Common myeloid progenitor, CD34-positive (primary cell): ENCODE measurements around the gene PPARGC1A.

ENCODE experiments used
- CTCF ChIA-PET: fragments of 350-600 bp; sonication (Branson Sonifier 250); formaldehyde crosslinking; loops from one replicate; lab custom pipeline; 2021; ENCODE audit warnings: antibody characterized with exemption; lab: Charles Lee
- POLR2A ChIA-PET: fragments of 350-600 bp; sonication (Branson Sonifier 250); formaldehyde crosslinking; loops from one replicate; lab custom pipeline; 2021; ENCODE audit warnings: antibody characterized with exemption; lab: Charles Lee
- DNase-seq, 3 donors: peaks; one replicate each; pipeline versions ENCODE4 v3.0.0 to v3.0.0-alpha.2; 2013
- H3K27ac ChIP-seq, 2 experiments: 1 replicate in 1 of 2; 2 replicates in 1 of 2; pipeline ENCODE4 v1.7.0; 2013; ENCODE audit warnings: inconsistent platforms in 2 of 2, low read length in 2 of 2, mild to moderate bottlenecking in 2 of 2, low read depth in 1 of 2, moderate library complexity in 1 of 2; ENCODE audit not compliant: severe bottlenecking in 2 of 2, insufficient read depth in 1 of 2, poor library complexity in 1 of 2
- H3K27me3 ChIP-seq, 5 experiments: replicated peaks in 2 of 5; 1 replicate in 3 of 5; 2 replicates in 2 of 5; pipeline versions ENCODE4 v1.6.1 to v1.7.0; 2013; ENCODE audit warnings: low read length in 4 of 5, mild to moderate bottlenecking in 2 of 5, moderate library complexity in 2 of 5, inconsistent platforms in 1 of 5; ENCODE audit not compliant: insufficient read depth in 5 of 5, control insufficient read depth in 4 of 5
- H3K36me3 ChIP-seq, 4 experiments: 1 replicate in 2 of 4; 2 replicates in 2 of 4; pipeline versions ENCODE4 v1.6.1 to v1.7.0; 2013; ENCODE audit warnings: low read length in 3 of 4, control low read depth in 1 of 4, mild to moderate bottlenecking in 1 of 4; ENCODE audit not compliant: control insufficient read depth in 4 of 4, insufficient read depth in 4 of 4
- H3K4me1 ChIP-seq, 4 experiments: 1 replicate in 3 of 4; 2 replicates in 1 of 4; pipeline versions ENCODE4 v1.6.1 to v1.7.1; 2013; ENCODE audit warnings: low read length in 3 of 4, mild to moderate bottlenecking in 3 of 4, control low read depth in 1 of 4, inconsistent platforms in 1 of 4, moderate library complexity in 1 of 4; ENCODE audit not compliant: control insufficient read depth in 4 of 4, insufficient read depth in 4 of 4; ENCODE audit errors: control extremely low read depth in 1 of 4
- H3K4me3 ChIP-seq, 7 experiments: 1 replicate in 4 of 7; 2 replicates in 3 of 7; pipeline versions ENCODE4 v1.5.1 to v1.7.0; 2013; ENCODE audit warnings: mild to moderate bottlenecking in 7 of 7, low read length in 6 of 7, moderate library complexity in 6 of 7, inconsistent platforms in 2 of 7, low read depth in 2 of 7, control low read depth in 1 of 7; ENCODE audit not compliant: insufficient read depth in 4 of 7, control insufficient read depth in 1 of 7; ENCODE audit errors: extremely low read depth in 1 of 7
- H3K9me3 ChIP-seq, 5 experiments: 1 replicate in 4 of 5; 2 replicates in 1 of 5; pipeline versions ENCODE4 v1.6.1 to v1.7.1; 2013; ENCODE audit warnings: low read length in 4 of 5, mild to moderate bottlenecking in 2 of 5, inconsistent platforms in 1 of 5, low read depth in 1 of 5, moderate library complexity in 1 of 5; ENCODE audit not compliant: control insufficient read depth in 4 of 5, insufficient read depth in 2 of 5; ENCODE audit errors: control extremely low read depth in 1 of 5
- WGBS: methylation state at CpG from one replicate; pipeline ENCODE4 v1.1.5; 2013; ENCODE audit not compliant: insufficient coverage; 5-methylcytosine and 5-hydroxymethylcytosine counted together

The PPARGC1A gene

DNA sequence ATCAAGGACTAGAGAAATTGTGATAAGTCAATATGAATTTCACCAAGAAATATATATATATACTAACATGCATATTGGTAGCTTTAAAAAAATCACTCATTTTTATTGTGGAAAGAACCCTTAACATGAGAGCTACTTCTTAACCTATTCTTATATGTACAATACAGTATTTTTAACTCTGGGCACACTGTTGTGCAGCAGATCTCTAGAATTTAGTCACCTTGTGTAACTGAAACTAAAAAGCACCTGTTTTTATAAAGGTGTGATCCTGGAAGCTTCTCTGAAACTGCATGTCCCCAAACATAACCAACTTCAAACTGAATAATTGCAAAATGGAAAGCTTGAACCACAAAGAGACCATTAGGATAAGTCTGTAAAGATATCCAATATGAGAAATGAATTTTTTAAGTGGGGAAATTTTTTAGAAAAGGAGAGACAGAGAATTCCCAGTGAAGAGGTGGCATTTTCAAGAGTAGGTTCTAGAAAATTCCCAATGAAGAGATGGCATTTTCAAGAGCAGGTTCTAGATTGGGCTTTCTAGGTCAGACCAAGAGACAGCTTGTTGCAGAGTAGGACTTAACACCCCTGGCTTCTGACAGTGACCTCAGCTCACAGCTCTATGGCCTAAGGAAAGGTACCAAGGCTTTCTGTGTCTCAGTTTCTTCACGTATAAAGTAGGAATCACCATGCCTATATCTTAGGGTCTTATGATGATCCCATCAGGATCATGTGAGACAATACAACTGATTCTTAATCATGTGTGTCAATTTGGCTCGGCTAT lies 22.0 kb upstream of the PPARGC1A start:
- CTCF ChIA-PET = no interaction called here
- no peaks in the 10 kb centered on the region for H3K27me3 ChIP-seq
- DNase-seq = no peak
- no peaks in the 10 kb centered on the region for H3K9me3 ChIP-seq
- POLR2A ChIA-PET = no interaction called here
- 100% methylated on average over 2 of the region's 2 CpGs for WGBS
- H3K36me3 ChIP-seq = no peaks in the 10 kb centered on the region
- no peak overlapping the region for H3K27ac ChIP-seq
- H3K4me3 ChIP-seq = no peak overlapping the region
- no peaks in the 10 kb centered on the region for H3K4me1 ChIP-seq

DNA sequence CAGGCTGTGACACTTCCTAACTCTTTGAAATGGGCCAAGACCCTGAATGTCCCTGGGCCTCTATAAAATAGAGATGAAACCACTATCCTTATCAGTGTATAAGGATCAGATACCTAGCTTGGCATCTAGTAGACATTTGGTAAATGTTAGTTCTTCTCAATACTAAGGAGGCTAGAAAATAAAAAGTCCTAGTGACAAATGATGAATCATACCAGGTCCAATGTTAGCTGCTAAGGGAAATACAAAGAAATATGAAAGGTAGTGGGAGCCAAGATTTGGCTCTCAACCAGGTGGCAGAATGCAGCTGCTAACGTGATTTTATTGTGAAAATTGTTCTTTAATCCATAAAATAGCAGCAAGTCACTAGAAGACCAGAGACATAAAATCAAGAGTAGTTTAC lies 19.8 kb upstream of the PPARGC1A start:
- CTCF ChIA-PET = no interaction called here
- Histone ChIP-seq H3K27ac (no peak overlapping the region), H3K4me3 (no peak overlapping the region), H3K36me3 (no peaks in the 10 kb centered on the region), H3K27me3 (no peaks in the 10 kb centered on the region), H3K9me3 (no peaks in the 10 kb centered on the region), H3K4me1 (no peaks in the 10 kb centered on the region)
- POLR2A ChIA-PET = no interaction called here
- no CpG with 5 or more reads among the region's 1 CpG for WGBS
- no peak for DNase-seq

DNA sequence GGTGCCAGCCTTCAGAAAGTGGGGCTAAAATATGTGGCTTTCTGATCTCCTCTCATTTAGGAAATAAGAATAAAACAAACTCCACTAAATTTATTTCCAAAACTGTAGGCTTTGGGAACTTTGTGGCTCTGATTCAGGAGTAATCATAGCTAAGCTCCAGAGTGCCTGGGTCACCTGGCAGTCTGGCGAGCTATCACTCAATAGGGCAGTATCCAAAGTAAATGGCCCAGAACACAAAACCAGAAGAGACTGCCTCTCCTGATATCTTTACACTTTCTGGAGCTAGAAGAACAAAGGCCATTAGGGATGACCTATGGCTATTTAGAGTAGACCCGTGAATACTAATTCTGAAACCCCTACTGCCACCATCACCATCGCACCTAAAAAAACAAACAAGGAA lies 17.0 kb upstream of the PPARGC1A start:
- no peak for DNase-seq
- H3K27me3 ChIP-seq = no peaks in the 10 kb centered on the region
- H3K4me3 ChIP-seq = no peak overlapping the region
- no peaks in the 10 kb centered on the region for H3K9me3 ChIP-seq
- no peak overlapping the region for H3K27ac ChIP-seq
- no peaks in the 10 kb centered on the region for H3K36me3 ChIP-seq
- H3K4me1 ChIP-seq = no peaks in the 10 kb centered on the region
- POLR2A ChIA-PET = no interaction called here
- CTCF ChIA-PET = no interaction called here
- WGBS = 83% methylated on average over 1 of the region's 3 CpGs

DNA sequence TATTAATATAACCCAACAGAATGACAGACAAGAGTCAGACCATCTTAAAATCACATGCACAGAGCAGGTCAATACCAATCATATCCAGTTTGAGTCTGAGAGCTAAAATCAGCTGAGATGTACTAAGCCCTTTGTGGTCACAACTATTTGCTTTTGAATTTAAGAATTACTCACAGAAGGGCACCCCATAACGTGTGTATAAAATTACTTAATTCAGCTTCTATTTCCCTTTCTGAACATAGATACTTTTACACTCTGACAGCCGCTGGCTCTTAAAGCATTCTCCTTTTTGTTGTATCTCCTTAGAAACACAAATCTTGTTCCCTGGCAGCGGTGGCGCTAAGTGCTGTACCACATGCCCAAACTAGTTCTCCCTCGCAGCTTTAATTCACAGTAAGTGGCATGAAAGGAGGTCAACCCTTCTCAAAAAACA lies 14.8 kb upstream of the PPARGC1A start:
- H3K27me3 ChIP-seq = no peaks in the 10 kb centered on the region
- ChIA-PET POLR2A (no interaction called here), CTCF (no interaction called here)
- no peaks in the 10 kb centered on the region for H3K9me3 ChIP-seq
- 98% methylated on average over 5 of the region's 5 CpGs for WGBS
- H3K4me3 ChIP-seq = no peak overlapping the region
- no peak overlapping the region for H3K27ac ChIP-seq
- DNase-seq = no peak
- H3K36me3 ChIP-seq = no peaks in the 10 kb centered on the region
- no peaks in the 10 kb centered on the region for H3K4me1 ChIP-seq

DNA sequence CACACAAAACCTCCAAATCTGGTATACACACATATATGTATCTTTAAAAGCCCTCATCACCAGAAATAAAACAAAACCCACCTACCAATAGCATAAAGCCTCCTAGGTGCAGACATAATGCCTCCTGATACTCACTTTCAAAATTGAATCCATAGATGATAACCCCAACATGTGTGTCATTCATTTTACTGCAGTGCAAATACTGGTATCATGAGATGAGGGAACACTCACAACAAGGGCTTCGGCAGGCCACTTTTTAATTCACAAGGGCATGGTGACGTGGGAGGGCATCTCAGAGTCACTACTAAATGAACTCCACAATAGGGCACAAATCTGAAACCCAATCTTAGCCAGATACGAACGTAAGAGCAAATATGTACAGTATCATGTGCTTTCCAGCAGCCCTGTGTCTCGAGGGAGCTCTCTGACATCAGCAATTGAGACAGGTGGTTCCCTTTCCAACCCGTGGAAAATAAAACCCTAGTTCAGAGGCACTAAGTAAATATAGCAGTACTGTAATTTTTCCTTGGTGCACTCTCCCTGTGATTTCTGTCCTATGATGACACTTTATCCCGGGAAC lies 14.1 kb upstream of the PPARGC1A start:
- no peaks in the 10 kb centered on the region for H3K4me1 ChIP-seq
- DNase-seq = no peak
- H3K27me3 ChIP-seq = no peaks in the 10 kb centered on the region
- no peaks in the 10 kb centered on the region for H3K36me3 ChIP-seq
- H3K4me3 ChIP-seq = no peak overlapping the region
- 89% methylated on average over 5 of the region's 7 CpGs for WGBS
- ChIA-PET CTCF (no interaction called here), POLR2A (no interaction called here)
- no peak overlapping the region for H3K27ac ChIP-seq
- H3K9me3 ChIP-seq = no peaks in the 10 kb centered on the region

DNA sequence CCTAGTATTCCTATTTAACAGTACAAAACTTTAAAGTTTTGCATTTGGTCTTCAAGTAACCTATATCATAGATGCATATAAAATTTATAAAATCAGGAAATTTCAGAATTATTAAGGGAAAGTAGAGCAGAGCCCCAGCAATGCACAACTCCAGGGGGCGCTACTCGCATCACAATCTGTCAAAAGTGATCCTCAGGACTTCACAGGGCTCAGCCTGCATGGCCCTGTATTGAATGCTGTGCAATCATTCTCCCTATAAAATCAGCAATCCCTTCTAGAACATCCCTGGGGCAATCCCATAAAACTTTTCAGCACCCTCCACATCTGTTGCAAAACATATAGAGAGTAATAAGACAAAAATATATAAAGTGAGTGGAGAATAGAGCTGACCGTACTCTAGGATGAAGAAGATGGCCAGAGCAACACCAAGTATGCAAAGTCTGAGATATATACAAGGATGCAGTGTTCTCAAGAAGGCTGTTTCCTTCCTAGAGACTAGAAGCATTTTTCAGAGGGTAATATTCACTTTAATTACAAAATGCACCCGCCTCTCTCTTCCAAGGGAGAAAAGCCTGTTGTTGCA lies 12.5 kb upstream of the PPARGC1A start:
- CTCF ChIA-PET = no interaction called here
- no peak for DNase-seq
- no peaks in the 10 kb centered on the region for H3K27me3 ChIP-seq
- no peak overlapping the region for H3K27ac ChIP-seq
- POLR2A ChIA-PET = no interaction called here
- H3K9me3 ChIP-seq = no peaks in the 10 kb centered on the region
- no peaks in the 10 kb centered on the region for H3K4me1 ChIP-seq
- H3K36me3 ChIP-seq = no peaks in the 10 kb centered on the region
- no peak overlapping the region for H3K4me3 ChIP-seq
- 93% methylated on average over 2 of the region's 4 CpGs for WGBS

DNA sequence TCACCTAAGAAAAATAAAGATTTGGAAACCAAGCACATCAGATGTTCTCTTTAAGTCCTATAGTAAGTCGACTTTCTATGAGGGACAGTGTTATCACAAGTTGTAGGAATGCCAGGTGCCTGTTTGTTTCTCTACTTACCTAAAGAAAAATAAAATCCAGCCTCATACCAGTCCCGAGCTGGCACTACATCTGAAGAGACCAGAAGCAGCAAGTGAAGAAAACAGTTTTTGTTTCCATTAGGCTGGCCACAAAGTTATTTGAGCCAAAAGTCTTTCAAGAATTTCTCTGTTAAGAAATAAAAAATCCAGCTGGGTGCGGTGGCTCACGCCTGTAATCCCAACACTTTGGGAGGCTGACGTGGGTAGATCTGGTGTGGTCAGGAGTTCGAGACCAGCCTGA lies 10.8 kb upstream of the PPARGC1A start:
- ChIA-PET CTCF (no interaction called here), POLR2A (no interaction called here)
- no peak overlapping the region for H3K4me3 ChIP-seq
- no peak overlapping the region for H3K27ac ChIP-seq
- no peaks in the 10 kb centered on the region for H3K4me1 ChIP-seq
- no peaks in the 10 kb centered on the region for H3K36me3 ChIP-seq
- no peaks in the 10 kb centered on the region for H3K9me3 ChIP-seq
- H3K27me3 ChIP-seq = peaks cover 0 to 2% (median 0%) of the 10 kb centered on the region in 5 experiments
- DNase-seq = no peak
- 98% methylated on average over 5 of the region's 6 CpGs for WGBS
